HG02610 (cell line): ENCODE measurements around the gene CBX2.
"Not testable (repeated sequence)": the region's sequence is repeated elsewhere in the genome, so short reads cannot be mapped to it uniquely, and the experiment has no call there.

Experiments
- ATAC-seq: cut with Tn5 transposase; IDR thresholded peaks from one replicate; pipeline ENCODE4 v1.9.1; 2021; ENCODE audit warnings: mild to moderate bottlenecking, moderate library complexity; ENCODE audit not compliant: unreplicated experiment

The CBX2 gene

GRCh38 chr17:79769570-79770506 is 8.1 kb upstream of the CBX2 start:
- no peak for ATAC-seq

- ATAC-seq, result no peak
These were observed 6.7 kb upstream of the CBX2 start for GRCh38 chr17:79771276-79771675.

- not testable (repeated sequence) for ATAC-seq
These were observed 5.2 kb upstream of the CBX2 start for GRCh38 chr17:79772726-79773125.

- ATAC-seq, result no peak
These were observed 3.4 kb upstream of the CBX2 start for GRCh38 chr17:79774561-79774975.

- ATAC-seq, result no peak
These were observed 2.3 kb upstream of the CBX2 start for GRCh38 chr17:79775632-79776031.

GRCh38 chr17:79776376-79777119 is 1.4 kb upstream of the CBX2 start:
- ATAC-seq, result no peak

GRCh38 chr17:79777120-79777893 is 641 bp upstream of the CBX2 start:
- ATAC-seq, result no peak

- ATAC-seq, result no peak
These were observed 646 bp downstream of the CBX2 start for GRCh38 chr17:79778504-79779083.

- no peak for ATAC-seq
These were observed 1.2 kb downstream of the CBX2 start for GRCh38 chr17:79779084-79779529.

GRCh38 chr17:79779661-79780365 is 1.9 kb downstream of the CBX2 start:
- ATAC-seq, result no peak

- no peak for ATAC-seq
These were observed 3.2 kb downstream of the CBX2 start for GRCh38 chr17:79781012-79781650.

- no peak for ATAC-seq
These were observed 4.0 kb downstream of the CBX2 start for GRCh38 chr17:79781736-79782575.

GRCh38 chr17:79783891-79784290 is 5.9 kb downstream of the CBX2 start:
- no peak for ATAC-seq

GRCh38 chr17:79784353-79785016 is 6.5 kb downstream of the CBX2 start:
- no peak for ATAC-seq

- ATAC-seq, result no peak
These were observed 7.3 kb downstream of the CBX2 start for GRCh38 chr17:79785017-79785899.

- ATAC-seq, result no peak
These were observed 8.2 kb downstream of the CBX2 start for GRCh38 chr17:79785900-79786810.
